CD4-positive, alpha-beta T cell treated with Interleukin-6 at 100 ng/mL for 8 hours (primary cell): ENCODE results near the gene CTDSP2.
A peak's percentile ranks its signal among the peaks of the same experiment; 100 is the strongest.
"Not testable (repeated sequence)": the region's sequence is repeated elsewhere in the genome, so short reads cannot be mapped to it uniquely, and the experiment has no call there.

Source experiments
- DNase-seq: peaks from one replicate; pipeline ENCODE4 v3.0.0-alpha.2; 2020; ENCODE audit warnings: mixed read lengths, low spot score

CTDSP2 gene

GRCh38 chr12:57782608-57783465 is 63.7 kb downstream of the CTDSP2 start, which contains the start of gene TSFM:
Gene TSFM (plus strand): TSS chr12:57782787. CDS start chr12:57782802, 15 bp downstream.
- DNase-seq: peak; percentile 94

GRCh38 chr12:57782243-57782607 is 64.3 kb downstream of the CTDSP2 start:
- no peak for DNase-seq

- DNase-seq: no peak
Measured at GRCh38 chr12:57781801-57782200, 64.7 kb downstream of the CTDSP2 start.

GRCh38 chr12:57781244-57781643 is 65.3 kb downstream of the CTDSP2 start:
- DNase-seq: peak; percentile 36

GRCh38 chr12:57780284-57780897 is 66.1 kb downstream of the CTDSP2 start:
- DNase-seq: no peak

GRCh38 chr12:57779736-57780135 is 66.8 kb downstream of the CTDSP2 start:
- DNase-seq: no peak

GRCh38 chr12:57777911-57778310 is 68.6 kb downstream of the CTDSP2 start:
- no peak for DNase-seq

GRCh38 chr12:57777367-57777766 is 69.2 kb downstream of the CTDSP2 start:
- DNase-seq: no peak

GRCh38 chr12:57776247-57776587 is 70.3 kb downstream of the CTDSP2 start:
- DNase-seq: no peak

GRCh38 chr12:57775563-57776246 is 70.8 kb downstream of the CTDSP2 start:
- no peak for DNase-seq

GRCh38 chr12:57775044-57775443 is 71.5 kb downstream of the CTDSP2 start:
- DNase-seq: no peak

- not testable (repeated sequence) for DNase-seq
Measured at GRCh38 chr12:57774634-57775033, 71.9 kb downstream of the CTDSP2 start.

- DNase-seq: no peak
Measured at GRCh38 chr12:57772429-57773322, 73.9 kb downstream of the CTDSP2 start, which contains the start of gene EEF1AKMT3. Gene EEF1AKMT3 (plus strand): TSS chr12:57772614. CDS start chr12:57772725, 111 bp downstream.

GRCh38 chr12:57771873-57772428 is 74.6 kb downstream of the CTDSP2 start, which contains the start of gene METTL1:
Gene METTL1 (minus strand): TSS chr12:57772105. CDS start chr12:57772083, 22 bp downstream.
- DNase-seq: peak; percentile 89

- peak; percentile 81 for DNase-seq
Measured at GRCh38 chr12:57771236-57771872, 75.2 kb downstream of the CTDSP2 start.

- no peak for DNase-seq
Measured at GRCh38 chr12:57770734-57771133, 75.8 kb downstream of the CTDSP2 start.
